WI38 (cell line): ENCODE data around the gene KCNK17.

Experiments used
- H3K4me3 ChIP-seq: 2 replicates; pipeline ENCODE4 v1.5.1; 2011; ENCODE audit warnings: low read depth, mild to moderate bottlenecking, control low read depth, low read length
- CTCF ChIP-seq: IDR thresholded peaks from 2 replicates; pipeline ENCODE4 v1.5.1; 2012; ENCODE audit warnings: low read depth, mild to moderate bottlenecking, control low read depth, low read length

KCNK17 gene

GRCh38 chr6:39309942-39310531, 4.2 kb downstream of the KCNK17 start:
- TF ChIP-seq CTCF = peak; percentile 78
- no peak overlapping the region for H3K4me3 ChIP-seq

- TF ChIP-seq CTCF = no peak
- H3K4me3 ChIP-seq = no peak overlapping the region
Measured at GRCh38 chr6:39307462-39307861, 6.8 kb downstream of the KCNK17 start.

- H3K4me3 ChIP-seq = no peak overlapping the region
- TF ChIP-seq CTCF = no peak
Measured at GRCh38 chr6:39304951-39305350, 9.3 kb downstream of the KCNK17 start.

GRCh38 chr6:39303425-39304153, 10.6 kb downstream of the KCNK17 start:
- TF ChIP-seq CTCF = no peak
- H3K4me3 ChIP-seq = no peak overlapping the region

GRCh38 chr6:39302669-39303424, 11.4 kb downstream of the KCNK17 start:
- TF ChIP-seq CTCF = peak; percentile 62
- no peak overlapping the region for H3K4me3 ChIP-seq

GRCh38 chr6:39302011-39302410, 12.2 kb downstream of the KCNK17 start:
- TF ChIP-seq CTCF = no peak
- H3K4me3 ChIP-seq = no peak overlapping the region

- H3K4me3 ChIP-seq = no peak overlapping the region
- TF ChIP-seq CTCF = no peak
Measured at GRCh38 chr6:39301606-39302005, 12.6 kb downstream of the KCNK17 start.
